WTC11 (cell line): ENCODE results near the gene REPS2. TPM values are rescaled to one million over a fixed set of nuclear protein-coding genes. Genes with fewer than 3 reads are reported as not detected.

Experiments used
- ATAC-seq: fragments of 200-7000 bp; cut with Tn5 transposase; 2 replicates; pipeline ENCODE4 v1.10.0; 2021; ENCODE audit warnings: mild to moderate bottlenecking, moderate library complexity
- CTCF ChIA-PET: fragments of 300-600 bp; sonication (Branson Sonifier 250); formaldehyde crosslinking; loops from one replicate; lab custom pipeline; 2021; ENCODE audit warnings: antibody characterized with exemption; lab: Charles Lee
- POLR2A ChIA-PET: fragments of 350-600 bp; sonication (Branson Sonifier 250); formaldehyde crosslinking; loops from one replicate; lab custom pipeline; 2021; ENCODE audit warnings: antibody characterized with exemption; lab: Charles Lee
- DNase-seq: peaks from one replicate; pipeline ENCODE4 v3.0.0; 2021; ENCODE audit warnings: low spot score
- H3K27ac Mint-ChIP-seq: 2 replicates; pipeline ENCODE4 v1.8.0; 2021; ENCODE audit warnings: mixed read lengths
- H3K27me3 Mint-ChIP-seq: 2 replicates; pipeline ENCODE4 v1.8.0; 2021; ENCODE audit warnings: low read depth, mild to moderate bottlenecking, moderate library complexity, mixed read lengths
- H3K36me3 Mint-ChIP-seq: 2 replicates; pipeline ENCODE4 v1.8.0; 2021; ENCODE audit warnings: mixed read lengths
- H3K4me1 Mint-ChIP-seq: 2 replicates; pipeline ENCODE4 v1.8.0; 2022; ENCODE audit warnings: mixed read lengths
- H3K4me3 Mint-ChIP-seq: 2 replicates; pipeline ENCODE4 v1.8.0; 2021; ENCODE audit warnings: mild to moderate bottlenecking, moderate library complexity, mixed read lengths
- H3K9me3 Mint-ChIP-seq: 2 replicates; pipeline ENCODE4 v1.8.0; 2021; ENCODE audit warnings: mixed read lengths
- ATF1 ChIP-seq: sonication (generic); formaldehyde crosslinking; IDR thresholded peaks from 2 replicates; pipeline ENCODE4 v1.8.1; 2023; ENCODE audit warnings: mild to moderate bottlenecking, moderate library complexity, missing genetic modification reagents
- ATF3 ChIP-seq: sonication (generic); formaldehyde crosslinking; conservative IDR thresholded peaks from 2 replicates; pipeline ENCODE4 v1.8.1; 2022; ENCODE audit warnings: mild to moderate bottlenecking, missing genetic modification reagents
- FOXK1 ChIP-seq: sonication (generic); formaldehyde crosslinking; IDR thresholded peaks from 2 replicates; pipeline ENCODE4 v1.8.0; 2022; ENCODE audit warnings: mild to moderate bottlenecking, moderate library complexity, missing genetic modification reagents
- FOXP1 ChIP-seq: sonication (generic); formaldehyde crosslinking; IDR thresholded peaks from 2 replicates; pipeline ENCODE4 v1.8.0; 2022; ENCODE audit warnings: missing genetic modification reagents, mild to moderate bottlenecking, moderate library complexity, borderline replicate concordance
- GTF2I ChIP-seq: fragments of 250-450 bp; sonication (Bioruptor Pico); conservative IDR thresholded peaks from 2 replicates; pipeline ENCODE4 v1.4.0; 2021; ENCODE audit warnings: mild to moderate bottlenecking
- HMGXB4 ChIP-seq: sonication (generic); formaldehyde crosslinking; IDR thresholded peaks from 2 replicates; pipeline ENCODE4 v1.8.1; 2023; ENCODE audit warnings: mild to moderate bottlenecking, moderate library complexity, missing genetic modification reagents
- JAZF1 ChIP-seq: fragments of 250-450 bp; sonication (Bioruptor Pico); IDR thresholded peaks from 2 replicates; pipeline ENCODE4 v1.9.0; 2021; ENCODE audit warnings: moderate library complexity, mild to moderate bottlenecking, inconsistent platforms
- MAX ChIP-seq: sonication (generic); formaldehyde crosslinking; IDR thresholded peaks from 2 replicates; pipeline ENCODE4 v1.8.0; 2022; ENCODE audit warnings: mild to moderate bottlenecking, missing genetic modification reagents
- MXD4 ChIP-seq: fragments of 250-450 bp; sonication (Bioruptor Pico); IDR thresholded peaks from 2 replicates; pipeline ENCODE4 v1.8.0; 2021; ENCODE audit warnings: mild to moderate bottlenecking, moderate library complexity, borderline replicate concordance
- NR1H2 ChIP-seq: sonication (generic); formaldehyde crosslinking; IDR thresholded peaks from 2 replicates; pipeline ENCODE4 v1.9.0; 2021; ENCODE audit warnings: mild to moderate bottlenecking, moderate library complexity, missing genetic modification reagents
- NR2C2 ChIP-seq: sonication (generic); formaldehyde crosslinking; IDR thresholded peaks from 2 replicates; pipeline ENCODE4 v1.8.0; 2022; ENCODE audit warnings: mild to moderate bottlenecking, missing genetic modification reagents
- OVOL2 ChIP-seq: fragments of 250-450 bp; sonication (Bioruptor Pico); IDR thresholded peaks from 2 replicates; pipeline ENCODE4 v1.9.0; 2021; ENCODE audit warnings: mild to moderate bottlenecking, borderline replicate concordance
- PRDM15 ChIP-seq: sonication (generic); formaldehyde crosslinking; IDR thresholded peaks from 2 replicates; pipeline ENCODE4 v1.8.0; 2022; ENCODE audit warnings: missing genetic modification reagents
- PRRX2 ChIP-seq: fragments of 250-450 bp; sonication (Bioruptor Pico); IDR thresholded peaks from 2 replicates; pipeline ENCODE4 v1.8.0; 2021; ENCODE audit warnings: mild to moderate bottlenecking
- USF1 ChIP-seq: sonication (generic); formaldehyde crosslinking; IDR thresholded peaks from 2 replicates; pipeline ENCODE4 v1.8.0; 2022; ENCODE audit warnings: mild to moderate bottlenecking, missing genetic modification reagents
- USF2 ChIP-seq: sonication (generic); formaldehyde crosslinking; IDR thresholded peaks from 2 replicates; pipeline ENCODE4 v1.8.1; 2023; ENCODE audit warnings: mild to moderate bottlenecking, missing genetic modification reagents, moderate library complexity
- ZBTB43 ChIP-seq: sonication (generic); formaldehyde crosslinking; IDR thresholded peaks from 2 replicates; pipeline ENCODE4 v1.8.1; 2023; ENCODE audit warnings: mild to moderate bottlenecking, missing genetic modification reagents
- ZNF219 ChIP-seq: sonication (generic); formaldehyde crosslinking; IDR thresholded peaks from 2 replicates; pipeline ENCODE4 v1.8.0; 2023; ENCODE audit warnings: missing genetic modification reagents, mild to moderate bottlenecking, borderline replicate concordance
- ZNF512 ChIP-seq: sonication (generic); formaldehyde crosslinking; IDR thresholded peaks from 2 replicates; pipeline ENCODE4 v1.8.1; 2022; ENCODE audit warnings: missing genetic modification reagents, borderline replicate concordance
- total RNA-seq: library from RNA; stranded (reverse); gene quantifications from 3 replicates; pipeline ENCODE4 v1.2.3, GENCODE V29; 2021

Gene REPS2
- total RNA-seq, 1 experiment from 2014 or later: 2.2 TPM

GRCh38 chrX:17047224-17047623, 100.8 kb downstream of the REPS2 start:
- ATAC-seq (peak; percentile 50; the same call in 1 of the 2 replicates), DNase-seq (no peak)
- H3K9me3 Mint-ChIP-seq: no peaks in the 10 kb centered on the region
- no peak overlapping the region for H3K4me3 Mint-ChIP-seq
- no peaks in the 10 kb centered on the region for H3K36me3 Mint-ChIP-seq
- H3K4me1 Mint-ChIP-seq: no peaks in the 10 kb centered on the region
- TF ChIP-seq GTF2I (CRISPR knock-in tag) (no peak), HMGXB4 (no peak), MAX (CRISPR knock-in tag) (no peak), USF1 (CRISPR knock-in tag) (no peak), PRRX2 (CRISPR knock-in tag) (no peak), ZBTB43 (CRISPR knock-in tag) (no peak), ATF3 (no peak), NR2C2 (CRISPR knock-in tag) (no peak), FOXP1 (no peak), MXD4 (CRISPR knock-in tag) (no peak)
- no peaks in the 10 kb centered on the region for H3K27me3 Mint-ChIP-seq
- ChIA-PET CTCF (interaction anchor here (0.6 to 3.7 kb wide), 22 partner anchors 9 to 223 kb away, joined by 3 to 71 read pairs (median 6); partner anchors contain the start of gene RBBP7), POLR2A (interaction anchor here (0.5 kb wide), 1 partner anchor 203 kb away, joined by 4 read pairs; no protein-coding TSS in a partner anchor)
- H3K27ac Mint-ChIP-seq: no peak overlapping the region

- DNase-seq: no peak
- H3K27me3 Mint-ChIP-seq: no peaks in the 10 kb centered on the region
- no peak for ATAC-seq
- TF ChIP-seq ATF1 (no peak), OVOL2 (no peak), FOXK1 (CRISPR knock-in tag) (no peak), MXD4 (CRISPR knock-in tag) (no peak)
- H3K27ac Mint-ChIP-seq: no peak overlapping the region
- H3K4me1 Mint-ChIP-seq: no peaks in the 10 kb centered on the region
- CTCF ChIA-PET: interaction anchor here (1.3 to 1.6 kb wide), 2 partner anchors 8 to 169 kb away, joined by 3 read pairs; no protein-coding TSS in a partner anchor
- POLR2A ChIA-PET: no interaction called here
- no peak overlapping the region for H3K4me3 Mint-ChIP-seq
- H3K9me3 Mint-ChIP-seq: no peaks in the 10 kb centered on the region
- H3K36me3 Mint-ChIP-seq: no peaks in the 10 kb centered on the region; the same call in 1 of the 2 replicates
These were observed 105.8 kb downstream of the REPS2 start for GRCh38 chrX:17052210-17052609.

GRCh38 chrX:17052793-17053192, 106.3 kb downstream of the REPS2 start:
- ChIA-PET POLR2A (no interaction called here), CTCF (interaction anchor here (1.3 to 1.6 kb wide), 2 partner anchors 7 to 170 kb away, joined by 3 read pairs; no protein-coding TSS in a partner anchor)
- Mint-ChIP-seq H3K36me3 (no peaks in the 10 kb centered on the region; the same call in 1 of the 2 replicates), H3K27me3 (no peaks in the 10 kb centered on the region), H3K27ac (no peak overlapping the region), H3K4me3 (no peak overlapping the region), H3K4me1 (no peaks in the 10 kb centered on the region), H3K9me3 (no peaks in the 10 kb centered on the region)
- DNase-seq: no peak
- ATAC-seq: no peak
- TF ChIP-seq JAZF1 (CRISPR knock-in tag): no peak
- TF ChIP-seq NR1H2 (CRISPR knock-in tag): no peak
- no peak for TF ChIP-seq ZNF219 (CRISPR knock-in tag)
- no peak for TF ChIP-seq ZNF512
- no peak for TF ChIP-seq PRDM15 (CRISPR knock-in tag)
- TF ChIP-seq USF1 (CRISPR knock-in tag): no peak
- TF ChIP-seq USF2: no peak
- TF ChIP-seq ZBTB43 (CRISPR knock-in tag): no peak
